Naive thymus-derived CD8-positive, alpha-beta T cell (primary cell): ENCODE data around the gene ARMC3. TPM values are rescaled to one million over a fixed set of nuclear protein-coding genes. Genes with fewer than 3 reads are reported as not detected.

Source experiments
- ATAC-seq, 2 donors: fragments of 150-1000 bp; cut with Tn5 transposase in 1 of 2; sonication (Bioruptor Pico), chemical (Tn5 transposase) in 1 of 2; 1 replicate in 1 of 2; 2 replicates in 1 of 2; pipeline ENCODE4 v1.10.0; 2021; ENCODE audit warnings: mild to moderate bottlenecking in 2 of 2, moderate library complexity in 2 of 2
- POLR2A ChIA-PET: fragments of 350-600 bp; sonication (Branson Sonifier 250); formaldehyde crosslinking; loops from one replicate; lab custom pipeline; 2021; ENCODE audit warnings: antibody characterized with exemption; lab: Charles Lee
- DNase-seq, 10 donors: peaks; one replicate each; pipeline versions ENCODE4 v3.0.0 to v3.0.0-alpha.2; 2020 to 2022
- H3K27ac Mint-ChIP-seq, 10 donors: one replicate each; pipeline ENCODE4 v1.8.0; 2020 to 2022; ENCODE audit warnings: mild to moderate bottlenecking in 10 of 10, mixed read lengths in 10 of 10, moderate library complexity in 4 of 10, inconsistent platforms in 1 of 10
- H3K27me3 Mint-ChIP-seq, 5 donors: one replicate each; pipeline ENCODE4 v1.8.0; 2021 to 2022; ENCODE audit warnings: mixed read lengths in 5 of 5
- H3K36me3 Mint-ChIP-seq, 3 donors: one replicate each; pipeline ENCODE4 v1.8.0; 2020 to 2022; ENCODE audit warnings: mixed read lengths in 3 of 3, mild to moderate bottlenecking in 2 of 3, inconsistent platforms in 1 of 3
- H3K4me1 Mint-ChIP-seq, 4 donors: one replicate each; pipeline ENCODE4 v1.8.0; 2021 to 2022; ENCODE audit warnings: mixed read lengths in 4 of 4
- H3K4me3 Mint-ChIP-seq, 10 donors: one replicate each; pipeline ENCODE4 v1.8.0; 2020 to 2022; ENCODE audit warnings: mild to moderate bottlenecking in 10 of 10, mixed read lengths in 10 of 10, moderate library complexity in 6 of 10, inconsistent platforms in 1 of 10
- H3K9me3 Mint-ChIP-seq, 9 donors: one replicate each; pipeline ENCODE4 v1.8.0; 2020 to 2022; ENCODE audit warnings: mixed read lengths in 9 of 9, mild to moderate bottlenecking in 3 of 9, inconsistent platforms in 1 of 9, moderate library complexity in 1 of 9
- polyA plus RNA-seq, 3 donors: library from polyadenylated mRNA; unstranded; fragments of 300-500 nt; fragmentation: Illumina TruSeq; gene quantifications; one replicate each; pipeline ENCODE4 v1.2.3, GENCODE V29; 2021
- total RNA-seq, 8 experiments: library from RNA in 2 of 8; stranded (reverse) in 2 of 8; gene quantifications; one replicate each; pipeline ENCODE4 v1.2.3 and lab custom pipeline; 2021 to 2026

The ARMC3 gene
- total and polyA plus RNA-seq, 5 experiments from 2014 or later: not detected

- H3K27me3 Mint-ChIP-seq: peaks cover 0 to 11% (median 5%) of the 10 kb centered on the region in 5 donors
- no peaks in the 10 kb centered on the region for H3K9me3 Mint-ChIP-seq
- H3K4me1 Mint-ChIP-seq: peaks cover 0 to 2% (median 0%) of the 10 kb centered on the region in 4 donors
- H3K27ac Mint-ChIP-seq: no peak overlapping the region
- H3K4me3 Mint-ChIP-seq: no peak overlapping the region
- no peak for ATAC-seq
- DNase-seq: no peak
- POLR2A ChIA-PET: no interaction called here
- H3K36me3 Mint-ChIP-seq: no peaks in the 10 kb centered on the region
Observed at GRCh38 chr10:22978918-22979317, 51.1 kb downstream of the ARMC3 start.

- Mint-ChIP-seq H3K4me1 (peaks cover 0 to 2% (median 0%) of the 10 kb centered on the region in 4 donors), H3K27ac (no peak overlapping the region), H3K27me3 (peaks cover 0 to 11% (median 5%) of the 10 kb centered on the region in 5 donors), H3K36me3 (no peaks in the 10 kb centered on the region), H3K9me3 (no peaks in the 10 kb centered on the region), H3K4me3 (no peak overlapping the region)
- DNase-seq (no peak), ATAC-seq (no peak)
- POLR2A ChIA-PET: no interaction called here
Observed at GRCh38 chr10:22980822-22981221, 53.0 kb downstream of the ARMC3 start.

GRCh38 chr10:22984066-22984465, 56.2 kb downstream of the ARMC3 start:
- Mint-ChIP-seq H3K9me3 (no peaks in the 10 kb centered on the region), H3K27ac (no peak overlapping the region), H3K4me1 (peaks cover 0 to 6% (median 3%) of the 10 kb centered on the region in 4 donors), H3K27me3 (peaks cover 0 to 6% (median 3%) of the 10 kb centered on the region in 5 donors), H3K36me3 (no peaks in the 10 kb centered on the region), H3K4me3 (no peak overlapping the region)
- ATAC-seq: no peak
- DNase-seq: no peak
- POLR2A ChIA-PET: no interaction called here

- H3K9me3 Mint-ChIP-seq: no peaks in the 10 kb centered on the region
- DNase-seq (peak in 3 of 10 donors; percentile 11 to 34 (median 22)), ATAC-seq (peak; percentile 35 to 50)
- POLR2A ChIA-PET: interaction anchor here (0.6 to 1.4 kb wide), 3 partner anchors 413 to 551 kb away, joined by 3 to 4 read pairs (median 3); no protein-coding TSS in a partner anchor
- H3K27me3 Mint-ChIP-seq: peaks cover 0 to 6% (median 3%) of the 10 kb centered on the region in 5 donors
- no peak overlapping the region for H3K27ac Mint-ChIP-seq
- H3K4me1 Mint-ChIP-seq: peaks cover 0 to 8% (median 4%) of the 10 kb centered on the region in 4 donors
- no peaks in the 10 kb centered on the region for H3K36me3 Mint-ChIP-seq
- H3K4me3 Mint-ChIP-seq: no peak overlapping the region
Observed at GRCh38 chr10:22986771-22987542, 59.1 kb downstream of the ARMC3 start.

- Mint-ChIP-seq H3K27me3 (peaks cover 1 to 9% (median 3%) of the 10 kb centered on the region in 5 donors), H3K9me3 (no peaks in the 10 kb centered on the region), H3K4me1 (peaks cover 0 to 11% (median 4%) of the 10 kb centered on the region in 4 donors), H3K4me3 (peak overlapping the region in 1 of 10 donors; percentile 1), H3K27ac (peak overlapping the region in 2 of 10 donors; percentile 24 to 27), H3K36me3 (no peaks in the 10 kb centered on the region)
- POLR2A ChIA-PET: interaction anchor here (0.6 to 1.0 kb wide), 3 partner anchors 393 to 979 kb away, joined by 3 to 4 read pairs (median 3); no protein-coding TSS in a partner anchor
- DNase-seq: peak; percentile 16 to 87 (median 71)
- peak; percentile 78 to 90 for ATAC-seq
Observed at GRCh38 chr10:22988581-22989360, 60.9 kb downstream of the ARMC3 start.

- POLR2A ChIA-PET: interaction anchor here (0.8 kb wide), 1 partner anchor 554 kb away, joined by 3 read pairs; no protein-coding TSS in a partner anchor
- no peak for DNase-seq
- Mint-ChIP-seq H3K27me3 (peaks cover 1 to 13% (median 7%) of the 10 kb centered on the region in 5 donors), H3K9me3 (no peaks in the 10 kb centered on the region), H3K27ac (no peak overlapping the region), H3K36me3 (no peaks in the 10 kb centered on the region), H3K4me3 (no peak overlapping the region), H3K4me1 (peaks cover 0 to 11% (median 4%) of the 10 kb centered on the region in 4 donors)
- ATAC-seq: no peak
Observed at GRCh38 chr10:22990443-22990842, 62.6 kb downstream of the ARMC3 start.

GRCh38 chr10:22992075-22992474, 64.2 kb downstream of the ARMC3 start:
- POLR2A ChIA-PET: no interaction called here
- peak in 1 of 2 donors; percentile 44 for ATAC-seq
- H3K4me1 Mint-ChIP-seq: peaks cover 0 to 11% (median 4%) of the 10 kb centered on the region in 4 donors
- no peaks in the 10 kb centered on the region for H3K36me3 Mint-ChIP-seq
- peaks cover 7 to 22% (median 12%) of the 10 kb centered on the region in 5 donors for H3K27me3 Mint-ChIP-seq
- no peak overlapping the region for H3K27ac Mint-ChIP-seq
- no peak overlapping the region for H3K4me3 Mint-ChIP-seq
- H3K9me3 Mint-ChIP-seq: no peaks in the 10 kb centered on the region
- DNase-seq: peak in 3 of 10 donors; percentile 6 to 33 (median 30)

GRCh38 chr10:22992621-22993020, 64.8 kb downstream of the ARMC3 start:
- Mint-ChIP-seq H3K27me3 (peaks cover 7 to 22% (median 12%) of the 10 kb centered on the region in 5 donors), H3K4me1 (peaks cover 0 to 11% (median 4%) of the 10 kb centered on the region in 4 donors), H3K9me3 (no peaks in the 10 kb centered on the region), H3K4me3 (no peak overlapping the region), H3K27ac (no peak overlapping the region), H3K36me3 (no peaks in the 10 kb centered on the region)
- POLR2A ChIA-PET: no interaction called here
- ATAC-seq: no peak
- DNase-seq: no peak

GRCh38 chr10:22993314-22993713, 65.5 kb downstream of the ARMC3 start:
- Mint-ChIP-seq H3K27me3 (peaks cover 7 to 22% (median 12%) of the 10 kb centered on the region in 5 donors), H3K4me3 (no peak overlapping the region), H3K36me3 (no peaks in the 10 kb centered on the region), H3K9me3 (no peaks in the 10 kb centered on the region), H3K4me1 (peaks cover 0 to 11% (median 4%) of the 10 kb centered on the region in 4 donors), H3K27ac (peak overlapping the region in 1 of 10 donors; percentile 7)
- ATAC-seq (no peak), DNase-seq (no peak)
- POLR2A ChIA-PET: no interaction called here

- no peaks in the 10 kb centered on the region for H3K36me3 Mint-ChIP-seq
- DNase-seq (no peak), ATAC-seq (no peak)
- H3K27ac Mint-ChIP-seq: no peak overlapping the region
- H3K9me3 Mint-ChIP-seq: no peaks in the 10 kb centered on the region
- POLR2A ChIA-PET: no interaction called here
- H3K27me3 Mint-ChIP-seq: peaks cover 9 to 41% (median 24%) of the 10 kb centered on the region in 5 donors
- no peak overlapping the region for H3K4me3 Mint-ChIP-seq
- peaks cover 0 to 1% (median under 1%) of the 10 kb centered on the region in 4 donors for H3K4me1 Mint-ChIP-seq
Observed at GRCh38 chr10:22997096-22997495, 69.2 kb downstream of the ARMC3 start.

- POLR2A ChIA-PET: no interaction called here
- DNase-seq: no peak
- no peaks in the 10 kb centered on the region for H3K36me3 Mint-ChIP-seq
- H3K4me1 Mint-ChIP-seq: no peaks in the 10 kb centered on the region
- H3K27me3 Mint-ChIP-seq: peaks cover 12 to 51% (median 26%) of the 10 kb centered on the region in 5 donors
- H3K27ac Mint-ChIP-seq: no peak overlapping the region
- ATAC-seq: no peak
- H3K4me3 Mint-ChIP-seq: no peak overlapping the region
- no peaks in the 10 kb centered on the region for H3K9me3 Mint-ChIP-seq
Observed at GRCh38 chr10:22998091-22998490, 70.2 kb downstream of the ARMC3 start.

GRCh38 chr10:22999942-23000341, 72.1 kb downstream of the ARMC3 start:
- no peaks in the 10 kb centered on the region for H3K9me3 Mint-ChIP-seq
- peaks cover 11 to 57% (median 32%) of the 10 kb centered on the region in 5 donors for H3K27me3 Mint-ChIP-seq
- no peak overlapping the region for H3K4me3 Mint-ChIP-seq
- no peaks in the 10 kb centered on the region for H3K36me3 Mint-ChIP-seq
- DNase-seq: no peak
- POLR2A ChIA-PET: no interaction called here
- no peak overlapping the region for H3K27ac Mint-ChIP-seq
- ATAC-seq: no peak
- no peaks in the 10 kb centered on the region for H3K4me1 Mint-ChIP-seq
